Measurements from ENCODE around the gene PKNOX2. TPM values are rescaled to one million over a fixed set of nuclear protein-coding genes. Genes with fewer than 3 reads are reported as not detected.
A peak's percentile ranks its signal among the peaks of the same experiment; 100 is the strongest.

Gene PKNOX2
- total RNA-seq, 6 experiments from 2014 or later, result 0.10 TPM; not detected in 5

- Mint-ChIP-seq H3K4me1 (ENCODE audit: low read depth) (peaks cover 7% of the 10 kb centered on the region; the same call in 1 of the 2 replicates), H3K36me3 (ENCODE audit: low read depth) (no peaks in the 10 kb centered on the region), H3K9me3 (no peaks in the 10 kb centered on the region), H3K27ac (no peak overlapping the region), H3K27me3 (ENCODE audit: insufficient read depth) (peaks cover 47% of the 10 kb centered on the region), H3K4me3 (peak overlapping the region; percentile 85)
- no peak for TF ChIP-seq CTCF (IDR thresholded peaks at IDR 0.05)
- DNase-seq, result no peak
Measured at GRCh38 chr11:125165843-125166763, 1.6 kb downstream of the PKNOX2 start.

- TF ChIP-seq CTCF (IDR thresholded peaks at IDR 0.05), result no peak
- Mint-ChIP-seq H3K9me3 (no peaks in the 10 kb centered on the region), H3K4me1 (ENCODE audit: low read depth) (peaks cover 7% of the 10 kb centered on the region; the same call in 1 of the 2 replicates), H3K27ac (no peak overlapping the region), H3K4me3 (no peak overlapping the region), H3K27me3 (ENCODE audit: insufficient read depth) (peaks cover 42% of the 10 kb centered on the region), H3K36me3 (ENCODE audit: low read depth) (no peaks in the 10 kb centered on the region)
- DNase-seq, result no peak
Measured at GRCh38 chr11:125166764-125167291, 2.3 kb downstream of the PKNOX2 start.

- peaks cover 7% of the 10 kb centered on the region; the same call in 1 of the 2 replicates for H3K4me1 Mint-ChIP-seq (ENCODE audit: low read depth)
- H3K9me3 Mint-ChIP-seq, result no peaks in the 10 kb centered on the region
- no peak for TF ChIP-seq CTCF (IDR thresholded peaks at IDR 0.05)
- no peak overlapping the region for H3K4me3 Mint-ChIP-seq
- no peak for DNase-seq
- peaks cover 43% of the 10 kb centered on the region for H3K27me3 Mint-ChIP-seq (ENCODE audit: insufficient read depth)
- no peak overlapping the region for H3K27ac Mint-ChIP-seq
- H3K36me3 Mint-ChIP-seq (ENCODE audit: low read depth), result no peaks in the 10 kb centered on the region
Measured at GRCh38 chr11:125167292-125167953, 2.9 kb downstream of the PKNOX2 start.

GRCh38 chr11:125167954-125168835, 3.6 kb downstream of the PKNOX2 start:
- Mint-ChIP-seq H3K27me3 (ENCODE audit: insufficient read depth) (peaks cover 46% of the 10 kb centered on the region), H3K9me3 (no peaks in the 10 kb centered on the region), H3K27ac (no peak overlapping the region), H3K4me3 (no peak overlapping the region), H3K4me1 (ENCODE audit: low read depth) (peaks cover 7% of the 10 kb centered on the region; the same call in 1 of the 2 replicates), H3K36me3 (ENCODE audit: low read depth) (no peaks in the 10 kb centered on the region)
- TF ChIP-seq CTCF (IDR thresholded peaks at IDR 0.05), result no peak
- DNase-seq, result peak; percentile 47

GRCh38 chr11:125168918-125169456, 4.4 kb downstream of the PKNOX2 start:
- H3K4me3 Mint-ChIP-seq, result no peak overlapping the region
- H3K9me3 Mint-ChIP-seq, result no peaks in the 10 kb centered on the region
- TF ChIP-seq CTCF (IDR thresholded peaks at IDR 0.05), result no peak
- no peak for DNase-seq
- H3K4me1 Mint-ChIP-seq (ENCODE audit: low read depth), result peaks cover 7% of the 10 kb centered on the region; the same call in 1 of the 2 replicates
- no peak overlapping the region for H3K27ac Mint-ChIP-seq
- peaks cover 45% of the 10 kb centered on the region for H3K27me3 Mint-ChIP-seq (ENCODE audit: insufficient read depth)
- H3K36me3 Mint-ChIP-seq (ENCODE audit: low read depth), result no peaks in the 10 kb centered on the region

Data from HFFc6 (cell line).